OCI-LY3 (cell line): ENCODE measurements around the gene FAM72D.
"Not testable (repeated sequence)": the region's sequence is repeated elsewhere in the genome, so short reads cannot be mapped to it uniquely, and the experiment has no call there.

Source experiments
- H2AFZ ChIP-seq: fragments of 200-600, 300-600 bp; shearing (Covaris generic); 2 replicates; pipeline ENCODE4 v1.6.0; 2014; ENCODE audit warnings: antibody characterized with exemption, low read depth, low read length
- H3K27ac ChIP-seq: fragments of 200-600, 300-600 bp; sonication (generic); 2 replicates; pipeline ENCODE4 v1.5.1; 2014; ENCODE audit warnings: mild to moderate bottlenecking, low read length, moderate library complexity, mixed read lengths
- H3K27me3 ChIP-seq: fragments of 200-600, 300-600 bp; sonication (generic); 2 replicates; pipeline ENCODE4 v1.6.1; 2014; ENCODE audit warnings: low read depth, low read length, mixed read lengths
- H3K36me3 ChIP-seq: fragments of 200-600, 300-600 bp; sonication (generic); replicated peaks from 2 replicates; pipeline ENCODE3; 2014; ENCODE audit warnings: low read depth, low read length, mixed read lengths
- H3K4me1 ChIP-seq: fragments of 300-600, 200-600 bp; sonication (generic); 2 replicates; pipeline ENCODE4 v1.6.1; 2014; ENCODE audit warnings: low read length, mixed read lengths
- H3K4me2 ChIP-seq: fragments of 200-600, 300-600 bp; sonication (generic); 2 replicates; pipeline ENCODE4 v1.6.1; 2014; ENCODE audit warnings: low read length, mixed read lengths
- H3K4me3 ChIP-seq: fragments of 300-600, 200-600 bp; sonication (generic); 2 replicates; pipeline ENCODE4 v1.5.1; 2014; ENCODE audit warnings: antibody characterized with exemption, mild to moderate bottlenecking, low read length, moderate library complexity
- H3K79me2 ChIP-seq: fragments of 300-600, 200-600 bp; shearing (Covaris generic); 2 replicates; pipeline ENCODE4 v1.6.1; 2014; ENCODE audit warnings: mild to moderate bottlenecking, low read length, mixed read lengths
- H3K9ac ChIP-seq: fragments of 300-600, 200-600 bp; shearing (Covaris generic); 2 replicates; pipeline ENCODE4 v1.6.0; 2014; ENCODE audit warnings: mild to moderate bottlenecking, low read length, moderate library complexity
- H3K9me3 ChIP-seq: fragments of 200-600, 300-600 bp; shearing (Covaris generic); 2 replicates; pipeline ENCODE4 v1.6.1; 2014; ENCODE audit warnings: low read length, mixed read lengths; ENCODE audit not compliant: insufficient read depth
- H4K20me1 ChIP-seq: fragments of 200-600, 300-600 bp; sonication (generic); 2 replicates; pipeline ENCODE4 v1.6.1; 2016; ENCODE audit warnings: low read length, mixed read lengths; ENCODE audit not compliant: insufficient read depth

FAM72D gene

GRCh38 chr1:145119842-145120241 lies 24.1 kb downstream of the FAM72D start:
- H3K27ac ChIP-seq, H3K4me3 ChIP-seq, H4K20me1 ChIP-seq, H3K27me3 ChIP-seq, H2AFZ ChIP-seq, H3K79me2 ChIP-seq, H3K9ac ChIP-seq, H3K4me2 ChIP-seq, H3K36me3 ChIP-seq, H3K4me1 ChIP-seq, H3K9me3 ChIP-seq: not testable (repeated sequence)

- not testable (repeated sequence) for H3K9ac ChIP-seq, H3K9me3 ChIP-seq, H3K27me3 ChIP-seq, H3K36me3 ChIP-seq, H2AFZ ChIP-seq, H4K20me1 ChIP-seq, H3K4me1 ChIP-seq, H3K79me2 ChIP-seq, H3K27ac ChIP-seq, H3K4me3 ChIP-seq, H3K4me2 ChIP-seq
Observed at GRCh38 chr1:145122344-145123061, 26.7 kb downstream of the FAM72D start.

- not testable (repeated sequence) for H4K20me1 ChIP-seq, H3K79me2 ChIP-seq, H2AFZ ChIP-seq, H3K4me3 ChIP-seq, H3K36me3 ChIP-seq, H3K4me2 ChIP-seq, H3K27ac ChIP-seq, H3K27me3 ChIP-seq, H3K9me3 ChIP-seq, H3K9ac ChIP-seq, H3K4me1 ChIP-seq
Observed at GRCh38 chr1:145123062-145123395, 27.3 kb downstream of the FAM72D start.

- H3K9me3 ChIP-seq, H3K27ac ChIP-seq, H3K79me2 ChIP-seq, H4K20me1 ChIP-seq, H3K27me3 ChIP-seq, H3K36me3 ChIP-seq, H3K4me3 ChIP-seq, H3K4me1 ChIP-seq, H2AFZ ChIP-seq, H3K4me2 ChIP-seq, H3K9ac ChIP-seq: not testable (repeated sequence)
Observed at GRCh38 chr1:145123992-145124641, 28.3 kb downstream of the FAM72D start.

- not testable (repeated sequence) for H2AFZ ChIP-seq, H3K27ac ChIP-seq, H3K4me3 ChIP-seq, H3K79me2 ChIP-seq, H3K36me3 ChIP-seq, H3K4me1 ChIP-seq, H3K9me3 ChIP-seq, H3K27me3 ChIP-seq, H3K4me2 ChIP-seq, H3K9ac ChIP-seq, H4K20me1 ChIP-seq
Observed at GRCh38 chr1:145125112-145125511, 29.3 kb downstream of the FAM72D start.

GRCh38 chr1:145127144-145127543 lies 31.4 kb downstream of the FAM72D start:
- H3K79me2 ChIP-seq, H4K20me1 ChIP-seq, H3K9ac ChIP-seq, H3K4me2 ChIP-seq, H3K27me3 ChIP-seq, H3K9me3 ChIP-seq, H3K4me1 ChIP-seq, H3K27ac ChIP-seq, H3K36me3 ChIP-seq, H3K4me3 ChIP-seq, H2AFZ ChIP-seq: not testable (repeated sequence)

GRCh38 chr1:145128697-145129469 lies 33.1 kb downstream of the FAM72D start:
- not testable (repeated sequence) for H4K20me1 ChIP-seq, H3K36me3 ChIP-seq, H3K9me3 ChIP-seq, H3K9ac ChIP-seq, H3K79me2 ChIP-seq, H3K27ac ChIP-seq, H3K4me3 ChIP-seq, H3K27me3 ChIP-seq, H2AFZ ChIP-seq, H3K4me2 ChIP-seq, H3K4me1 ChIP-seq

GRCh38 chr1:145134476-145134875 lies 38.7 kb downstream of the FAM72D start:
- H2AFZ ChIP-seq, H3K9ac ChIP-seq, H4K20me1 ChIP-seq, H3K4me1 ChIP-seq, H3K4me3 ChIP-seq, H3K36me3 ChIP-seq, H3K4me2 ChIP-seq, H3K27me3 ChIP-seq, H3K79me2 ChIP-seq, H3K27ac ChIP-seq, H3K9me3 ChIP-seq: not testable (repeated sequence)

- H4K20me1 ChIP-seq, H3K27me3 ChIP-seq, H3K9me3 ChIP-seq, H3K27ac ChIP-seq, H3K9ac ChIP-seq, H3K4me3 ChIP-seq, H2AFZ ChIP-seq, H3K4me2 ChIP-seq, H3K4me1 ChIP-seq, H3K79me2 ChIP-seq, H3K36me3 ChIP-seq: not testable (repeated sequence)
Observed at GRCh38 chr1:145140549-145140948, 44.8 kb downstream of the FAM72D start.
